Measurements from ENCODE around the gene GALNT14. TPM values are rescaled to one million over a fixed set of nuclear protein-coding genes. Genes with fewer than 3 reads are reported as not detected.

GALNT14 gene
- total RNA-seq, 1 experiment from 2014 or later: not detected

GRCh38 chr2:30984148-30984547 is 154.1 kb downstream of the GALNT14 start:
- DNase-seq: no peak
- Histone ChIP-seq H3K4me3 (no peak overlapping the region), H3K4me1 (no peaks in the 10 kb centered on the region), H3K27ac (no peak overlapping the region), H3K9me3 (replicated peaks) (no peaks in the 10 kb centered on the region), H3K27me3 (no peaks in the 10 kb centered on the region; the same call in 1 of the 2 replicates), H3K36me3 (no peaks in the 10 kb centered on the region)

DNA sequence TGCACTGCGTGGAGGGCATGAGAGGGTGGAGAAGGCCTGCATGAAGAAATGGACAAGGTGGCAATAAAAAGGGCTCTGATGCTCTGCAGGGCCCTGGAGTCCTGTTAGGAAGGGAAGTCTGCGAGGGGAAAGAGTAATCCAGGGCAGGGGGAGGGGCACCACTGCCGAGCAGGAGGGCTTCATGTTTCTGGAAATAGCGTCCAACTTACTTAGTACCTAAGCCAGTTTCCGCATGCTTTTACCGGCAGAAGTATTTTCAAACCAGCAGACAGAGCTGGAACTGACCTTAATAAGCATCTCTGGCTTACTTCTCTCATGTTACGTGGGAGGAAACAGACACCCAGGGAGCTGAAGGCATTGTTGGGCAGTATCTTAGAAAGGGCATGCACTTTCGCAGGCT is 156.7 kb downstream of the GALNT14 start:
- H3K36me3 ChIP-seq: no peaks in the 10 kb centered on the region
- no peak for DNase-seq
- peaks cover 8% of the 10 kb centered on the region; the same call in 1 of the 2 replicates for H3K27me3 ChIP-seq
- no peak overlapping the region for H3K4me3 ChIP-seq
- H3K27ac ChIP-seq: no peak overlapping the region
- H3K4me1 ChIP-seq: no peaks in the 10 kb centered on the region
- H3K9me3 ChIP-seq (replicated peaks): no peaks in the 10 kb centered on the region

- Histone ChIP-seq H3K9me3 (replicated peaks) (no peaks in the 10 kb centered on the region), H3K4me1 (no peaks in the 10 kb centered on the region), H3K36me3 (no peaks in the 10 kb centered on the region), H3K4me3 (no peak overlapping the region), H3K27me3 (peaks cover 8% of the 10 kb centered on the region; the same call in 1 of the 2 replicates), H3K27ac (no peak overlapping the region)
- no peak for DNase-seq
These were observed 157.1 kb downstream of the GALNT14 start for GRCh38 chr2:30981096-30981495.

GRCh38 chr2:30979822-30980245 is 158.4 kb downstream of the GALNT14 start:
- peaks cover 8% of the 10 kb centered on the region; the same call in 1 of the 2 replicates for H3K27me3 ChIP-seq
- H3K9me3 ChIP-seq (replicated peaks): no peaks in the 10 kb centered on the region
- H3K27ac ChIP-seq: no peak overlapping the region
- DNase-seq: no peak
- no peaks in the 10 kb centered on the region for H3K36me3 ChIP-seq
- H3K4me1 ChIP-seq: no peaks in the 10 kb centered on the region
- no peak overlapping the region for H3K4me3 ChIP-seq

GRCh38 chr2:30978854-30979253 is 159.4 kb downstream of the GALNT14 start:
- Histone ChIP-seq H3K4me1 (no peaks in the 10 kb centered on the region), H3K27ac (no peak overlapping the region), H3K27me3 (peaks cover 9% of the 10 kb centered on the region; the same call in 1 of the 2 replicates), H3K36me3 (no peaks in the 10 kb centered on the region), H3K9me3 (replicated peaks) (no peaks in the 10 kb centered on the region), H3K4me3 (no peak overlapping the region)
- no peak for DNase-seq

DNA sequence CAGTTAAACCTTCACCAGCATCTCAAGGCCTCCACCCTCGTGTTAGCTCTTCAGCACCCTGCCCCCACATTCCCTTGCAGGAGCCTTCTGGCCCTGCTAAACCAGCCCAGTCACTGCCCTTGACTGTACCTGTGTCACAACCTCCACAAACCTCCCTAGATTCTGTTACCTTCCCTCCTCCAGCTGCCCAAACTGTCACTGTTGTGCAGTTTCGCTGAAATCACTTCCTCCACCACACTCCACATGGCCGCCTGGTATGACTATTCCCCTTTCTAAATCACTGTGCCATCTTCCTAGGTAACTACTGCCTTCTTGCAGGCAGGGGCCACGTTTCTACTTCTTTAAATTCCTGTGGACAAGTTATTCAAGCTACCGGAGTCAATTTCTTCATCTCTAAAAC is 160.2 kb downstream of the GALNT14 start:
- Histone ChIP-seq H3K9me3 (replicated peaks) (no peaks in the 10 kb centered on the region), H3K4me1 (no peaks in the 10 kb centered on the region), H3K36me3 (no peaks in the 10 kb centered on the region), H3K27ac (no peak overlapping the region), H3K27me3 (peaks cover 12% of the 10 kb centered on the region; the same call in 1 of the 2 replicates), H3K4me3 (no peak overlapping the region)
- no peak for DNase-seq

DNA sequence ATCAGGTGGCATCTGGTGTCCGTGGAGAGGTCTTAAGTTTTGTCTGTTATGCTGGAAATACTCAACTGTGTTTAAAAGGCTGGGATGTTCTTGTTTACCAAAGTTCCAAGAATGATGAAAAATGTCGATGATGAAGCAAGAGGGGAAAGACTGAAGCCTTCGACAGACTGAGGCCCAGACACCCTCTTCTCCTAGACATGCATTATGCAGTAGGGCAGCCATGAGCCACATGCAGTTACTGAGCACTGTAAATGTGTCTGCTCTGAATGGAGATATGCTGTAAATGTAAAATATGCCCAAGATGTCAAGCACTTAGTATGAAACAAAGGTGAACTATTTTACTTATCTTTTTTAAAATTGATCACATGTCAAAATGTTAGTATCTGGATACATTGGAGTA is 163.1 kb downstream of the GALNT14 start:
- Histone ChIP-seq H3K27ac (no peak overlapping the region), H3K36me3 (no peaks in the 10 kb centered on the region), H3K27me3 (peaks cover 22% of the 10 kb centered on the region; the same call in 1 of the 2 replicates), H3K9me3 (replicated peaks) (no peaks in the 10 kb centered on the region), H3K4me3 (no peak overlapping the region), H3K4me1 (no peaks in the 10 kb centered on the region)
- DNase-seq: no peak

- H3K36me3 ChIP-seq: no peaks in the 10 kb centered on the region
- no peak overlapping the region for H3K27ac ChIP-seq
- no peak overlapping the region for H3K4me3 ChIP-seq
- no peaks in the 10 kb centered on the region for H3K9me3 ChIP-seq (replicated peaks)
- no peak for DNase-seq
- no peaks in the 10 kb centered on the region for H3K4me1 ChIP-seq
- H3K27me3 ChIP-seq: peaks cover 27% of the 10 kb centered on the region
These were observed 163.7 kb downstream of the GALNT14 start for GRCh38 chr2:30974554-30974953.

DNA sequence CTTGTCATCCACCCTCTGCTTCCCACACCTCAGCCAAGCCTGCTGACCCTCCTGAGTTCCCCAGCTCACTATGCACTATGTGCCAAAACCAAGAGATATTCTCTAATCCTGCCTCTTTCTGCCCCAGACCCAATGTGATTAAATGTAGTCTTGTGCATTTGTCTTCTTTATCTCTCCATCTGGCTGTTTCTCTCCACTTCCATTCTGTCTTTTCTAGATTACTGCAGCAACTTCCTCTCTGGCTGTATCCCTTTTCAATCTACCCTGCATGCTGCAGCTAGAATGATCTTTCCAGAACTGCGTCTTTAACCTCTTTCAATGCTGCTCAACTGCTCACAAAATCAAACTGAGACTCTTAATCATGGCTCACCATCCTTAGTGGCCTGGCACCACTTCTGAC is 164.1 kb downstream of the GALNT14 start:
- H3K27me3 ChIP-seq: peaks cover 29% of the 10 kb centered on the region
- no peaks in the 10 kb centered on the region for H3K36me3 ChIP-seq
- H3K9me3 ChIP-seq (replicated peaks): no peaks in the 10 kb centered on the region
- no peak overlapping the region for H3K4me3 ChIP-seq
- DNase-seq: no peak
- H3K4me1 ChIP-seq: no peaks in the 10 kb centered on the region
- H3K27ac ChIP-seq: no peak overlapping the region

DNA sequence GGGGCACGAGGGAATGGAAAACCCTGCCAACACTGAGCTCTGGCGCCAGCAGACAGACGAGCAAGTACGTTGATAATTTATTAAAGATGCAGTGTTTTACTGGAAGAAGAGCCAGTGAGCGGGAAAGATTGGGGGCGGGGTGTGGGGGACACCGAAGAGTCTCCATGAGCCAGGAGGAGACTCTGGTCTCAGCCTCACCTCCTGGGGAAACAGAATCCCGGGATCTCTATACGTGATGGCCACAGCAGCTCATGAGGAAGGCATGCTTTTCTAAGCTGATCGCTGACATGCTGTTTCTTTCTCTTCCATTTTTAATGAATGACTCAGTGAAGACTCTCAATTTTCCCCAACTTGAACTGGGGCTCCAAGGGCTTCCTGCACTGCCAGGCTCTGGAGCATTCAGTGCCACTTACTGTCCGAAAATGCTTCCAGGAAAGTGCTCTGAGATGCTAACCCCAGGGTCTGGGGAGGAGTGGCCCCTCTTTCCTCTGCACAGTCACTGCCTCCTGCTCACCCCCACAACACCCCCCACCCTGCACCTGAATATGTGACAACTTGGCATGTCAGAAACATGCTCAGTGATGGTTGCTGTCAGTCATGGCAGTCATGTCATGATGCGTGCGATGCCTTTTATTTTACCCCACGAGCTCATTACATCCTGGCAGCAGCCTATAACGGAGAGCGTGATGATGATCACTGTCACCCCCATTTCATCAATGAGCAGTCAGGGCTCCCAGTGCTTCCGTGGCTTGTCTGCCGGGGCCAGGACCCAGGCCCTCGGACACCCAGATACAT is 166.8 kb downstream of the GALNT14 start:
- Histone ChIP-seq H3K27ac (no peak overlapping the region), H3K9me3 (replicated peaks) (no peaks in the 10 kb centered on the region), H3K27me3 (peaks cover 32% of the 10 kb centered on the region), H3K4me3 (no peak overlapping the region), H3K4me1 (no peaks in the 10 kb centered on the region), H3K36me3 (no peaks in the 10 kb centered on the region)
- no peak for DNase-seq

DNA sequence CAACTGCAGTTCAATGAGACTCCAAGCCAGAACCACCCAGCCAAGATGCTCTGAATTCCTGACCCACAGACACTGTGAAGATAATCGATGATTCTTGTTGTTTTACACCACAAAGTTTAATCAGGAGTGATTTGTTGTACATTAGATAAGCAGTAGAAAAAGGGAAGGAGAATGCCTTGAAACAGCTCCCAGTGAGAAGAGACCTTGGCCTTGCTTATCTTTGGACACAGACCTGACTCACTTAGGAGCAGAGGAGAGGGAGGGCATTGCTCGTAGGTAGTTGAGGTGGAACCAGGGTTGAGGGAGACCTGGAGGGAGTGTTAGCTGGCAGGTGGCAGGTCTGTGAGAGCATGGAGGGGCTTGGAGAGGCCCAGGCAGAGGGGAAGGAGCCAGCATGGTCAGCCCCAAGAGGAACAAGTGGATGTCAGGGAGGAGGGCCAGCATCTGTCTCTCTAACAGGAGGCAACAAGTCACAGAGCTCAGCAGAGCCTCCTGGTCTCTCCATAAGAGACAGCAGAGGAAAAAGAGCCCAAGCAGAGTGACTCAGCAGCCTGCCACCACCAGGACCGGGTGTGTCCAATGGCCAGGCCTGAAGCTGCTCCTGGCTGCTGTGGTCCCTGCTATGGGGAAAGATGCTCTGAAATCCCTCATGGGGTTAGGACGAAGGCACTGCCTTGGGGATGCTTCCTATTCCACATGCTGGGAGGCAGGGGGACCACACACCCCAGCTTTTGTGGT is 169.4 kb downstream of the GALNT14 start:
- Histone ChIP-seq H3K9me3 (replicated peaks) (no peaks in the 10 kb centered on the region), H3K4me1 (no peaks in the 10 kb centered on the region), H3K36me3 (no peaks in the 10 kb centered on the region), H3K27ac (no peak overlapping the region), H3K4me3 (no peak overlapping the region), H3K27me3 (peaks cover 46% of the 10 kb centered on the region)
- no peak for DNase-seq

DNA sequence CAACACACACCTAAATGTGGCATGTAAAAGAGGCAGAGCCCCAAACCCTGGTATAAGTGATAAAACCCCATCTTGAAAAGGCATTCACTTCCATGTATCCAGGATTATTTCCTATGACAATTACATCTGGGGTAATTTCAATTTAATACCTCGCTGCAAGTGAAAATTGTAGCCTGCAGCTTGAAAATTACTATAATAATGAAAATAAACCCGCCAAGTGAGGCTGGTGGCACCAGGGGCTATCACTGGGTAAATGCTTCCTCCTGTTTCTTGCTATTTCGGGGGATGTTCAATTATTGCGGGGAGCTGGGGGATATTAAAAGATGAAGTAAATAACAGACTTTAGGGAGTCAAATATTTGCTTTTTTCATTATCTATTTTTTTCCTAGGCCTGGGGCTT is 171.5 kb downstream of the GALNT14 start:
- no peaks in the 10 kb centered on the region for H3K9me3 ChIP-seq (replicated peaks)
- H3K36me3 ChIP-seq: no peaks in the 10 kb centered on the region
- no peak overlapping the region for H3K4me3 ChIP-seq
- no peaks in the 10 kb centered on the region for H3K4me1 ChIP-seq
- no peak for DNase-seq
- H3K27ac ChIP-seq: no peak overlapping the region
- peaks cover 49% of the 10 kb centered on the region for H3K27me3 ChIP-seq

- DNase-seq: no peak
- Histone ChIP-seq H3K27ac (no peak overlapping the region), H3K4me1 (no peaks in the 10 kb centered on the region), H3K4me3 (no peak overlapping the region), H3K9me3 (replicated peaks) (no peaks in the 10 kb centered on the region), H3K27me3 (peaks cover 54% of the 10 kb centered on the region), H3K36me3 (no peaks in the 10 kb centered on the region)
These were observed 173.2 kb downstream of the GALNT14 start for GRCh38 chr2:30965022-30965531.

DNA sequence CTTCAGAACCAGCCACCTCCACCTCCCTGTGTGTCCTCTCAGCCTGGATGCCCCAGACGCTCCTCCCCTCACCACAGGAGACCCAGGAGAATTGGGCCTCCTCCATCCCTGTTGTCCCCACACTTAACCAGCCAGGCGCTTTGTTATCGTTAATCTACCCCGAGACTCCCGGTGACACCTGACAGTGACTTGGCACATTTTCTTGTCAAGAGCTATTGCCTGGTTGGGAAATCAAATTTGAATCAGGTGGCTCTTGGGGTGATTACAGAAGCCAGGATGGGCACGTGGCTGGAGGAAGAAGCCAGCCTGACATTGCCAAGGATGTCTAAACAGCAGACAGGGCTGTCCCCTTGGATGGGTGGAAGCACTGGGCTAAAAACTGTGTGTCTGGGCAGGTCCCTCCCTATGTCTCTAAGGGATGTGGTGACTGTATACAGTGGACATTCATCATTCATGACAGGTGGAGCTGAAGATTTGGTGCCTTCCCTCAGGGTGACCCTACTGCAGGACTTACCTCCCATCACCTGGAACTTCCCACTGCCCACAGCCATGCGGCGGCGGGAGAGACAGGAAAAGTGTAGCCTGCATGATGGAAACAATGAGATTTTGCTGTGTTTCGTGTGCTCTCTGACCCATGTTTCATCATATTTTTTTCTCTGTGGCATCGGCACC is 173.8 kb downstream of the GALNT14 start:
- H3K4me3 ChIP-seq: no peak overlapping the region
- no peak for DNase-seq
- no peaks in the 10 kb centered on the region for H3K4me1 ChIP-seq
- no peak overlapping the region for H3K27ac ChIP-seq
- peaks cover 56% of the 10 kb centered on the region for H3K27me3 ChIP-seq
- H3K9me3 ChIP-seq (replicated peaks): no peaks in the 10 kb centered on the region
- no peaks in the 10 kb centered on the region for H3K36me3 ChIP-seq

- no peak for DNase-seq
- no peak overlapping the region for H3K4me3 ChIP-seq
- H3K27ac ChIP-seq: no peak overlapping the region
These were observed 175.1 kb downstream of the GALNT14 start for GRCh38 chr2:30963184-30963583.

More at GRCh38 chr2:30963184-30963583, 175.1 kb downstream of the GALNT14 start:
- H3K36me3 ChIP-seq: no peaks in the 10 kb centered on the region
- H3K9me3 ChIP-seq (replicated peaks): no peaks in the 10 kb centered on the region
- H3K4me1 ChIP-seq: no peaks in the 10 kb centered on the region
- peaks cover 59% of the 10 kb centered on the region for H3K27me3 ChIP-seq

Measured in SJCRH30 (cell line).